Activated CD8-positive, alpha-beta memory T cell treated with anti-CD3 and anti-CD28 coated beads, Interleukin-2, amount 50 U/mL, for 48 hours (primary cell): ENCODE data around the gene EIF4E1B.

Experiments used
- DNase-seq: peaks from one replicate; pipeline ENCODE4 v3.0.0-alpha.2; 2020

Gene EIF4E1B

DNA sequence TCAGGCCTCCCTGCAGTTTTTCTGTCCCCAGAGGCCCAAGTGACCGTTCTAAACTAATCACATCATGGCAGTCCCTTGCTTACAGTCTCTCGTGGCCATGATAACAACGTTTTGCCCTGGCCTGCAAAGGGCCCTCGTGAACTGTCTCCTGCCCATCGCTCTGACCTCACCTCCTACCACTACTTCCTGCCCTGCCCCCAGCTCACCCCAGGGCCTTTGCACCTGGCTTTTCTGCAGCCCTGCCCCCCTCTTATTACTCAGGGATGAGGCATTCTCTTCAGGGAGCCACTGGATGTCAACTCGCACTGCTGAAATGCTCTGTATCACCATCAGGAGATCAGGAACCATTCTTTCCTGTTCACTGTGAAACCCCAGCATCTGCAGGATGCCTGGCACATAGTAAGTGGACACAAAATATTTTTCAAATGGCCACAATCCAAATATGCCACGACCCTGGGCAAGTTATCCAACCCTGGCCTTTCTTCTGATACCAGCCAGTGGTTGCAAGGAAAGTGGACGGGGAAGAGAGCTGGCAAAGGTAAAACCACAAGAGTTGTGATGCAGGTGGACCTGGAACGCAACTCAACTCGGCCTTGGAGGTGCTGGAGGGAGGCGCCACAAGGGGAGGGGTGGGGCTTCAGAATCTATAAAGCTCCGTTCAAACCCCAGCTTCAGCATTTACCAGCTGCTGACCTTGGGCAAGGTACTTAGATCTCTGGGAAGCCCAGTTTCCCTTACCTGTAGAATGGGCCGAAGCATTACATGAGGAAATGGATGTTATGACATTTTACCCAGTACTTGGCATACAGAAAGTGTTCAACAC is 1.9 kb upstream of the EIF4E1B start:
- DNase-seq, result no peak

DNA sequence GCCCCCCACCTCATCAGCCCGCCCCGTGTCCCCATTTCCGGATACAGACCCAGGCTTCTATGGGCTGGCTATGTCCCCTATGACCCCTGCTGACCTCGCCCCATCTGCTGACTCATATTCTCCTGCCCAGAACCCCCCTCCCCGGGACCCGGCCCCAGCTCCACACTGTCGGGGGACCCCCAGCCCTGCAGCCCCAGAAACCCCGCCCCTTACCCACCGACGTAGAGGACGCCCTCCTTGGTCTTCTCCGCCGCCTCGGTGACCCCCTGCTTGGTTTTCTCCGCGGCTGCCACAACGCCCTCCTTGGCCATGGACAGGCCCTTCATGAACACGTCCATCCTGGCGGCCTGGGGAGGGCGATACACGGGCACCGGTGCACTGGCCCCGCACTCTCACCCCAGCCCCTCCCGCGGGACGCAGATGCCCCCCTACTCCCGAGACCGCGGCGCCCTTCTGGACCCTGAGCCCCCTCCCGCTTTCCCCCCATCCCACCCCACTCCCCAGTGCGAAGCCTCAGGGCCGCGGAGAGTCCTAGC is 1.1 kb upstream of the EIF4E1B start:
- DNase-seq, result no peak

DNA sequence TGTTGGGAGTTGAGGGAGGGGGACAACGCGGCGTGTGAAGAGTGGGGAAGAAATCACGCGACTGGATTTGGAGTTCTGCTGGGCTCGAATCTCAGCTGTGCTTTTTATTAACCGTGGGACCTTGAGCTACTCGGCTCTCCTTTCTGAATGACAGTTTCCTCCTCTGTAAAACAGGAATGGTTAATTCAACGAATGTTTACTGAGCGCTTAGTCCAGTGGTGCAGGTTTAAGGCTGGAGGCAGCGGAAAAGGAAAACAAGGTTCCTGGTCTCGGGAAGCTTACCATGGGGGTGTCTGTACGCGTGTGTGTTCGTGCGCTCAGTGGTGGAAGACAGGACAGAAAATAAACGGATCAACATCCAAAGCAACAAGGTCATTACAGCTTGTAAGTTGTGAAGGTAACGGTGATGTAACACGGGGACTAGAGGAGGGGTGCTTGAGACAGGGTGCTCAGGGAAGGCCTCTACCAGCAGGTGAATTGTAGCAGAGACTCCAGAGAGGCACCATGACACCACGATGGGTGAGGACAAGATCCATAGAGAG is 277 bp downstream of the EIF4E1B start:
- DNase-seq, result no peak

DNA sequence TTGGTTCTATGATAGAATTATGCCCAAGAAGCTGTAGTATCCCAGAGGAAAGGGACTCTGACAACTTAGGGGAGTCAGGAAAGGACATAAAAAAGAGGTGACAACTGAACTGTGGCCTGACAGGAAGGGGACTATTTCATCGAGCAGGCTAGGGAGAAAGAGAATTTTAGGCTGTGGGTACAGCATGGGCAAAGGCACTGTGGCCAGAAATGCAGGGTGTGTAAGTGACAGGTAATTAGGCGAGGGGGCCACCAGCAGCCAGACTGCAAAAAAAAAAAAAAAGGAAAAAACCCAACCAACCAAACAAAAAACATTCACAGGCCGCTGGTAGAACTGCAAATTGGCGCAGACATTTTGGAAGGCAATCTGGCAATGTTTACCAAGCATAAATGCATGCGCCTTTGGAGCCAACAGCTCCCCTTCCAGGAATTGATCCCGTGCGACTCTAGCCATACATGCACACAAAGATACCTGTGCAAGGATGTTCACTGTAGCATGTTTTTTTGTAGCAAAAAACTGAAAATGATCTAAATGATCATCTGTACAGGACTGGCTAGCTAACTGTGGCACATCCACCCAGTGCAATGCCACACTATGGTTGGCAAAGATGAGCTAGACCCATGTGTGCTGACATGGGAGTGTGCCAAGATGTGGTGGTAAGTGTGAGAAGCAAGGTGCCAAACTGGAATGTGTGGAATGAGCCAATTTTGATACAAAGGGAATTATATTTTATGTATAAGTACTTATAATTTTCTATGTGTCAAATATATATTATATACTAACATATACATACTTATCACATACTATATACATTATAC is 1.1 kb downstream of the EIF4E1B start:
- DNase-seq, result no peak

DNA sequence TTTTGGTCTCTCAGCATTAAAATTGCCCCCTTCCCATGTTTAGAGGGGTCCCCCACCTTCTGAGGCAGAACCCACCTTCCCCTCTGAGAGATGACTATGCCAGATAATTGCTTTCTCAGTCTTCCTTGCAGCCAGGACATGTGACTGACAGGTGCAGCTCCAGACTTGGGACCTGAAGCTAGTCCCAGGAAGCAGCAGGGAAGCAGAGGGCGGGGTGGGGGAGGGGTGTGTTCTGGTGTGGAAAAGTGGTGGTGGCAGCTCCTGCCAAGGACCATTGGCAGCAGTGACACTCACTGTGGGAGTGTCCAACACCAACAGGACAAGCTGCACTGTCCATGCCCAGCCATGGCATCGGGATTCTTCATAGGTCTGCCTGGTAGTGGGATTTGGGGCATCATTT is 2.3 kb downstream of the EIF4E1B start:
- no peak for DNase-seq

DNA sequence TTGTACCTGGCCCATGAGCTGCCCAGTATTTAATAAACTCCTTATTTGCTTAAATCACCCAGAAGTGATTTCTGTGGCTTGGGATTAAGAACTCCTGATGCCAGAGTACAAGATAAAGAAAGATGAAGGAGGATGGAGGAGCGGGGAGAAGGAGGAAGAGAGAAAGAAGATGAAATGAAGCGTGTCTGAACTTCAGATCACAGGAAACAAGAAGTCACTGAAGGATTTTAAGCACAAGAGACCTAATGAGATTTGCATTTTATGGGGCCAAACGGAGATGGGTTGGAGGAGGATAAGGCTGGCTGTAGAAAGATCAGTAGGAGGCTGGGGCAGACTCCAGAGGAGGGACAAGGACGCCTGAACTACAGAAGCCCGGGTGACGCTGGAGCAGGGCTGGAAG is 3.1 kb downstream of the EIF4E1B start:
- no peak for DNase-seq

DNA sequence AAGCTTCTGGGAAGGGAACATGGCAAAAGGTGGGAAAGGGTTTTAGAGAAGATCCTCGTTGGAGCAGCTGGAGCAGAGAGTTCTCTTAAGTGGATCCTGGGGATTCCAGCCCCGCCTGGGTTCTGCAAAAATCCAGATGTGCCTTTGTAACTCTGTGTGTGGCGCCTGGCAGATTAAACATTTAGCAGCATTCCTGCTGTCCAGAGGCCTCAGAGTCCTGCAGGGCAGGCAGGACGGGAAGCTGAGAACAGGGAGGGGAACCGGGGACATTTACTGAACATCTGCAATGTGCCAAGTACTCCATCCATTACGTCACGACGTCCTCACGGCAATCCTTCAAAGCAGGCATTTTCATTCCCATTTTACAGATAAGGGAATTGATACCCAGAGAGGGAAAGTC is 6.0 kb downstream of the EIF4E1B start:
- no peak for DNase-seq

DNA sequence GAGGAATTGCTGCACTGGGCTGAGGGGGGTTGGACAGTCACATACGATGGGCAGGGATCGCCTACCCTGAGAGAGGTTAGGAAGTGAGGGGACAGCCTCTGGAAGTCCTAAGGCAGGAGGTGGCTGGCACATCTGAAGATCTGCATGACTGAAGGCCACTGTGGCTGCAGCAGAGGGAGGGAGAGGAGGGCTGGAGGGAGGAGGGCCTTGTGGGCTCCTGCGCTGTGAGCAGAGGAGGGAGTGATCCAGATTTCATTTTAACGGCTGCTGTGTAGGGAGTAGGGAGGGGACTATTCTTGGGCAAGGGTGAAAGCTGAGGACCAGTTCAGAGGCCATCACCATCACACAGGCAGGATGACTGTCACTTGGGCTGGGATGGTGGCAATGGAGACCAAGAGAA is 7.1 kb downstream of the EIF4E1B start:
- DNase-seq, result no peak

DNA sequence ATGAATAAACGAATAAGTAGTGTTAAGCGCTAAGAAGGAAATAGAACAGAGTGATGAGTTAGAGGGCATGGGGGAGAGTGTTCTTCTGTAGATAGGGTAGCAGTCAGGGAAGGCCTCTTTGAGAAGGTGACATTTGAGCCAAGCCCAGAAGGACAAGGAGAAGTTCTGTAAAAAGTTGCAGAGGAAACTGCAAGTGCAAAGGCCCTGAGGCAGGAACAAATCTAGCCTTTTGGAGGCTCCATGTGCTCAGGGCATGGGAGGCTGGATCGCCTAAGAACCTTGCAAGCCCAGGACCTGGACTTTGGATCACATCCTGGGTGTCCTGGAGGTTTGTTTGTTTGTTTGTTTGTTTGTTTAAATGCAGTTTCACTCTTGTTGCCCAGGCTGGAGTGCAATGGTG is 8.0 kb downstream of the EIF4E1B start:
- DNase-seq, result no peak

DNA sequence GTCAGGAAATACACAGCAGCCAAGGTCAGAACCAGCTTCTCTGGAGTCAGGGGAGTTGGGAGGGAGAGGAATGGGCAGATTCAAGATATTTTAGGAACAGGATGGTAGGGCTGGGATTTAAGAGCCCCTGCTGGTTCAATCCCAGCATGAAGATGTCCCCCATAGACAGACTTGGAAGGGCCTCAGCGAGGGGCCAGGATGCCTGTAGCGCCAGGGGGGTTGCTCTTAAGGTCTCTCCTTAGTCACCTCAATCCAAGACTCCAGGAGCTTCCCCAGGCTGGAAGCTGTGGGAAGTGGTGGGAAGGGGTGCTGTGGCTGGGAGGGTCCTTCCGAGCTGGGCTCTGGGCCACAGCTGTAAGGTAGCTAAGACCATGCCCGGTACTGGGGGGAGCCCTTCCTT is 8.7 kb downstream of the EIF4E1B start:
- no peak for DNase-seq

DNA sequence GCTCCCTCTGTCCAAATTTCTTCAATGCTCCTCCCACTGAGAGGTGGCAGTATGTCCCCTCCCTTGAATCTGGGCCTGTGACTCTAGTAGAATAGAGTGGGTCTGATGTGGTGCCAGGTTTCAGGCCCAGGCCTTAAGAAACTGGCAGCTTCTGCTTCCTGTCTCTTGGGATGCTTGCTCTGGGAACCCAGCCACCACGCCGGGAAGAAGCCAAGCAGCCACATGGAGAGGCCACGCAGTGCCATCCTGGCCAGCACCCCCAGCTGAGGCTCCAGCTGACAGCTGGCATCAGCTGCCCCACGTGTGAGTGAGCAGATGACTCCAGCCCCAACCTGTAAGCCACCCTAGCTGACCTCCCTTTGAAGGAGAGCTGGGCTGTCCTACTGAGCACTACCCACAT is 9.5 kb downstream of the EIF4E1B start:
- no peak for DNase-seq

DNA sequence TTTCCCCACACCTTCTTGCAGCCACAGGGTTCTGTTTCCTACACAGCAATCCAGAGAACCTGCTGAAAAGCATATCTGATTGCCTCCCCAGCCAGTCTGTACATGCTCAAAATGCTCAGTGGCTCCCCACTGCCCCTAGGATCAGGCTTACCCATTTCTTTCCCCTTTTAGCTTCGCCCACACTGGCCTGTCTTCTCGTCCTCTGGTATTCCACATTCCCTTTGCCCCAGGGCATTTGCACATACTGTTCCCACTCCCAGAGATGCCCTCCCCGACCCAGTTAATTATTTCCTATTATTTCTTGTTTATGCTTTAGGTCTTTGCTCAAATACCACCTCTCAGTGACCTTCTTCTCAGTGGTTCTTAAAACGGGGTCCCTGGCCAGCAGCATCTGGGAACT is 10.1 kb downstream of the EIF4E1B start:
- DNase-seq, result no peak

DNA sequence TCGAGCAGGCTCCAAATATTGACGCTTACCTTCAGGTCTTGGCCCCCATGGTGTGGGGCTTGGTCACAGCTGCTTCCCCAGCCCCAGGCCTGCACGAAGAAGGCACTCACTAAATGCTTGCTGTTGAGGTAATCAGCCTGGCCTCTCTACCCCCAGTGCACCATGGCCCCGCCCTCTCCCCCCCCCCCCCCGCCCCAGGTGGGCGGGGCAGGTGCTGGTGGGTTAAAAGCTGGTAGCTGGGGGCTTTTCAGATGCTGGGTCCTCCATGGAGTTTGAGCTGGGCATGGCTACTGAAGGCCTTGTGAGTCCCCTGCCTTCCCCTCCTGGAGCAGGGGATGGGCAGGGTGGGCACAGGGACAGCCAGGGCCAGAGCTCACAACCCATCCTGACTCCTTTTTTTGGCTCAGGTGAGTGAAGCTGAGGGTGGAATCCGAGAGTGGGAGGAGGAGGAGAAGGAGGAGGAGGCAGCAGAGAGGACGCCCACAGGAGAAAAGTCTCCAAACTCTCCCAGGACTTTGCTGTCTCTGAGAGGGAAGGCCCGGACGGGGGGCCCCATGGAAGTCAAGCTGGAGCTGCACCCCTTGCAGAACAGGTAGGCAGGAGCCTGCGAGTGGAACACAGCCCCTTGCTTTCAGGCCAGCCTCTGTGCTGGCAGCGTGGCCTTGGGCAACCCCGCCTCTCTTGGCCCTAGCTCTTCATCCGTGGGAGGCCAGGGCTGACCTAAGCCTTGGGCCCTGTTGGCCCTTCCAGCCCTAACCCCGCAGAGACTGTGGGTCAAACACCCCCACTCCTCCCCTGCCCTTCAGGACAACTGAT is 12.4 kb downstream of the EIF4E1B start:
- DNase-seq, result no peak

DNA sequence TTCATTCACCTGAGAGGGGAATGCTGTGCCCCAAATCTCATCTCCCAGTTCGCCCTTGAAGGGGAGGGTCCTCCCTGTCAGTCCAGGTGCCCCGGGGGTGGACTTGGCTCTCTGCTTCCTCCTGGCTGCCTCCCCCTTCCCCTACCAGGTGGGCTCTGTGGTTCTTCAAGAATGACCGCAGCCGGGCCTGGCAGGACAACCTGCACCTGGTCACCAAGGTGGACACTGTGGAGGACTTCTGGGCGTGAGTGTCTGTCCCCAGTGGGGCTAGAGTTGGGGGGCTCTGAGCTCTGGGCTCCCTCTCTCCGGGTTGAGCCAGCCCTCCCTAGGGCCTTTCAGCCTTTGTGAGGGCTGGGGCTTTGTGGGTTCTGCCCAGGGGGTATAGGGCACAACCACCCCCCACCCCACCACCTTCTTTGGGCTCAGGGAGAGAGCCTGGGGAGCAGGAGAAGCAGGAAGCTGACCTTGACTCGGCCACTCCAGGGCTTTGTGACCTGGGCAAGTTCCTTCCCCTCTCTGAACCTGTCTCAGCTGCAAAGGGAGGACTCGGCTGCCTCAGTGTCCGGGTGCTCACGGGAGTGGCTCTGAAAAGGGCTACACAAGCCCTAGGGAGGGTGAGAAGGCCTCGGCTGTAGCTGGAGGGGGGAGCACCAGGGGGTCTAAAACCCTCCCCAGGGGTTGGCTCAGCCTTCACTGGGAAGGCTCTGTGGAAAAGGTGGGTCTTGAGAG is 13.2 kb downstream of the EIF4E1B start:
- no peak for DNase-seq

DNA sequence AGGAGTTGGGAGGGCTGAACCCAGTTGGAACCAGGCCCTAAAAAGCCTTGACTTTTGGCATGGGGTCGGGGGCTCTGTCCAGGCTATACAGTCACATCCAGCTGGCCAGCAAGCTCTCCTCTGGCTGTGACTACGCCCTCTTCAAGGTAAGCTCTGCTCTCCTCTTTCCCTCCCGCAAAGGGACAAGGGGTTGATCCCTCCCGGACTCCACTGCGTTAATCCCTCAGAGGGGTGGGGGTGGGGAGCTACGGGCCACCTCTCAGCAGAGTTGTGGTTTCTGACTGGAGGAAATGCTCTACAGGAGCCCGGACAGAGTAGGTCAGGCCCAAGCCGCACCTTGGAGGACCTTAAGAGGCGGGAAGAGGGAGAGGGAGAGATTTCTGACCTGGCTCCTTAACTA is 13.8 kb downstream of the EIF4E1B start:
- no peak for DNase-seq

DNA sequence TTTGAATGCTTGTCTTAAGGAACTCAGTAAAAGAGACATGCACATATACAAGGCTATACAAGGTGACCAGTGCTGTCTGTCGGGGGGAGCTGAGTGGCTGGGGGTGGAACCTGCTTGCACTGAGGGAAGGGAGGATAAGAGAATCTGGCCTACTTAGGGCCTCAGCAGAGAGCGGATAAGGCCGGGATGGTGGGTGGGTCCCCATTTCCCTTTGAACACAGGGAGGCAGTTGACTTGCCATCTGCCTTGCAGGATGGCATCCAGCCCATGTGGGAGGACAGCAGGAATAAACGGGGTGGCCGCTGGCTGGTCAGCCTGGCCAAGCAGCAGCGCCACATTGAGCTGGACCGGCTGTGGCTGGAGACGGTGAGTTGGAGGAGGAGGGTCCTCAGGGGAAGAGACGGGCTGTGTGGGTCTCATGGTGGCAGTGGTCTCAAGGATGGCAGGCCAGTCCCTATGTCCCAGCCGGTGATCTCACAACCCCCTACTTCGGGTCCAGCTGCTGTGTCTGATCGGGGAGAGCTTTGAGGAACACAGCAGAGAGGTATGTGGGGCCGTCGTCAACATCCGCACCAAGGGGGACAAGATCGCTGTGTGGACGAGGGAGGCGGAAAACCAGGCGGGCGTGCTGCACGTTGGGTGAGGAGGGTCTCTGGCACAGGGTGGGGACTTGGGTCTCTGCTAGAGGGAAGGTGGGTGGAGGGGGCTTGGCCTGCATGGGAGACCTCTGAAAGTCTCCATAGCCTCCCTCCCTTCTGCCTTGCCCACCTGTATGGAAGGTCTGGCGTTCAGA is 14.6 kb downstream of the EIF4E1B start:
- DNase-seq, result no peak

DNA sequence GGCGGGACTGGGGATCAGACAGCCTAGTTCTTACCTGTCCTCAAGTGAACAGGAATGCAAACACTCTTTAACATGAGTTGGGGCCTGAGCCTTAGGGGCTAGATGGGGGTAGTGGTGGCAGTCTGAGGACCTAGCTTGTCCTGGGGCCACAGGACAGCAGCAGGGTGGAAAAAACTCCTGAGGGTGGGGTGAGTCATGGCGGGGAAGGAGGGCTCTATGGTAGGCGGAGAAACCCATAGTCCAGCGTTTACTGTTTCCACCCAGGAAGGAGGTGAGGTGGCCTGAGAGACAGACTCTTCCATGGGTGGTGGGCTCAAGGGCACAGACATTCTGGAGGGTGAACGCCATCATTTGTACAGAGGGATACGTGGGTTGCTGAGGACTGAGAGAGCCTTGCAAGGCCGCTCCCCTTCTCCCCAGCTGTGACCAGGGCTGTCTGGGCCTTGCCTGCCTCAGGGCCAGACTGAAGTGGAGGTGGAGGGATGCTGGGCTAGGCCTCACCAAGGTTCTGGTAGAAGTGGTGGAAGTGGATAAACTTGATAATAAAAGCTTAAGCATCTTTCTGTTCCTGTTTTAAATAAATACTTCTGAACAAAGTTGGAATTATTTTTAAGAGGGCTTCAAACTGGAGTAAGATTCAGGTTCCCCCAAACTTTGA is 15.7 kb downstream of the EIF4E1B start:
- DNase-seq, result no peak

DNA sequence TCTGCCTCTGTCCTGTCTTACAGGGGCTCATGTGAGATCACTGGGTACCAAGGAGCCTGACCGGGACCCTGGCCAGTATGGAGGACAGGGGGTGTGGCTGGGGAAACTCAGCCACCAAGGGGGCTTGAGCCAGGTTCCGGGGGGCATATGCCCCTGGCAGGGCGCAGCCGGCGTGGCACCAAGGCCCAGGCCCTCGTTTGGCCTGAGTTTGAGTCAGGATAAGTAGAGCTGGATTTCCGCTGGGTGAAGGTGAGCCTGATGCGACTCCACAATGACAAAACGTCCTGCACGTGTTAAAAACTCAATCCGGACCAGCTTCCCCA is 16.2 kb downstream of the EIF4E1B start:
- DNase-seq, result no peak

DNA sequence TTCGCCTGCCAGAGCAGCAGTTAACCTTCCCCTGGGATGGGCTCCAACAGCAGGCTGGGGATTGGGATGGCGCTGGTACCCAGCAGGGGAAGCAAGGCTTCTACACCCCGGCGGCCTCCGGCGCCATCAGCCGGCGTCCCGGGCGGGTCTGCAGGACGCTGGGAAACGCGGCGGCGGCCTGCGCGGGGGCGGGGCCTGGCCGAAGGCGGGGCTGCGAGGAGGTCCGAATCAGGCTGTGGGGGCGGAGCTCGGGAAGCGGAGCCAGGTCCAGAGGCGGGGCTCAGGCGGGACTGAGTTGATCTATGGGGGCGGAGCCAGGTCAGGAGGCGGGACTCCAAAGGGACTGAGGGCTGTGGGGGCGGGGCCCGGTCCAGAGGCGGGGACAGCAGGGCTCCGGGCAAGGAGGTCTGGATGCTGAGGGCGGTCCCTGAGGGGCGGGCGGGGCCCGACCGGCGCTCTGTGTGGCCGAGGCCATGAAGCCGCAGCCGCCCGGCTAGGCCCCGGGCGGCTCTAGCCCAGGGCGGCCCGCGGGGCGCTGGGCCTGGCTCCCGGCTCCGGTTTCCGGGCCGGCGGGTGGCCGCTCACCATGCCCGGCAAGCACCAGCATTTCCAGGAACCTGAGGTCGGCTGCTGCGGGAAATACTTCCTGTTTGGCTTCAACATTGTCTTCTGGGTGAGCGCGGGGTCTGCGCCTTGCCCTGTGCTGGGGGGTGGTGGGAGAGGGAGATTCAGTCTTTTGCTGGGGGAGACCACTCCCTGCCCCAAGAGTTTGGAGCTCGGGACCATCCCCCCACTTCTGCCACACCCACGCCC is 16.8 kb downstream of the EIF4E1B start, which contains the start of gene TSPAN17:
Gene TSPAN17 (plus strand): TSS at position 455 of the 813 bp plus-strand sequence. CDS start 132 bp downstream, at position 587.
- DNase-seq, result peak; percentile 99
